HL-60 (cell line): ENCODE measurements around the gene NTN1.

ENCODE experiments used
- DNase-seq, 2 experiments: peaks; one replicate each; pipeline ENCODE4 v3.0.0-alpha.2; 2010 to 2020; ENCODE audit warnings: low read depth in 1 of 2, low spot score in 1 of 2
- H3K27ac ChIP-seq: fragments of 250-450 bp; sonication (Bioruptor Pico); replicated peaks from 2 replicates; pipeline ENCODE4 v1.5.1; 2020; ENCODE audit warnings: mild to moderate bottlenecking, moderate library complexity
- H3K27me3 ChIP-seq: fragments of 250-450 bp; sonication (Bioruptor Pico); 2 replicates; pipeline ENCODE4 v1.5.1; 2021; ENCODE audit warnings: mild to moderate bottlenecking, moderate library complexity; ENCODE audit not compliant: insufficient read depth, poor library complexity, severe bottlenecking
- H3K4me3 ChIP-seq: replicated peaks from 2 replicates; pipeline ENCODE4 v1.5.1; 2011; ENCODE audit warnings: mild to moderate bottlenecking, control low read depth, low read length; ENCODE audit not compliant: insufficient read depth
- GABPA ChIP-seq: IDR thresholded peaks from 2 replicates; pipeline ENCODE4 v1.6.1; 2012; ENCODE audit warnings: low read depth
- POLR2AphosphoS5 ChIP-seq: IDR thresholded peaks from 2 replicates; pipeline ENCODE4 v1.6.1; 2012; ENCODE audit warnings: low read depth
- SPI1 ChIP-seq: IDR thresholded peaks from 2 replicates; pipeline ENCODE4 v1.6.1; 2012; ENCODE audit warnings: low read depth, mild to moderate bottlenecking, borderline replicate concordance
- TF ChIP-seq, protein P1 (sequence below): IDR thresholded peaks from 2 replicates; pipeline ENCODE4 v1.6.1; 2012; ENCODE audit warnings: low read depth; ENCODE audit not compliant: insufficient replicate concordance
- TF ChIP-seq, protein P2 (sequence below): IDR thresholded peaks from one replicate; pipeline ENCODE4 v1.5.1; 2011; ENCODE audit warnings: low read length, control low read depth, inconsistent platforms; ENCODE audit not compliant: insufficient read depth

NTN1 gene

DNA sequence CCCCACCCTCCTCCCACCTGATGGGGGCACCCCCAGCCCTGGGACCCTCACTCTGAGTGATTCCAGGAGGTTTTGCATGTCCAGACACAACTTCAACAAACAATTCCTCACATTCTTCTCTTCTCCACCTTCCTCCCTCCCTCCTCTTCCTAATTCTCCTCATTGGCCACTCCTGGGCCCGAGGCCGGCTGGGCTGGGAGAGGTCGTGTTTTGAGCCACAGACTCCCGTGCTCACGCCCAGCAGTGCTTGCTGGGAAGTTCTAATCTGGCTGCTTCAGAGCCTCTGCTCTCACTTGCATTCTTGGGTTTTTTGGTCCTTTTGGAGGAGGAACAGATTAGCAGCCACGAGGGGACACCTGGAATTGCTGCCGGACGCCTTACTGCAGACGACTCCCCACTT, 157.0 kb downstream of the NTN1 start:
- no peak for DNase-seq
- TF ChIP-seq GABPA (no peak), SPI1 (no peak), POLR2AphosphoS5 (no peak)
- TF ChIP-seq, protein P1, sequence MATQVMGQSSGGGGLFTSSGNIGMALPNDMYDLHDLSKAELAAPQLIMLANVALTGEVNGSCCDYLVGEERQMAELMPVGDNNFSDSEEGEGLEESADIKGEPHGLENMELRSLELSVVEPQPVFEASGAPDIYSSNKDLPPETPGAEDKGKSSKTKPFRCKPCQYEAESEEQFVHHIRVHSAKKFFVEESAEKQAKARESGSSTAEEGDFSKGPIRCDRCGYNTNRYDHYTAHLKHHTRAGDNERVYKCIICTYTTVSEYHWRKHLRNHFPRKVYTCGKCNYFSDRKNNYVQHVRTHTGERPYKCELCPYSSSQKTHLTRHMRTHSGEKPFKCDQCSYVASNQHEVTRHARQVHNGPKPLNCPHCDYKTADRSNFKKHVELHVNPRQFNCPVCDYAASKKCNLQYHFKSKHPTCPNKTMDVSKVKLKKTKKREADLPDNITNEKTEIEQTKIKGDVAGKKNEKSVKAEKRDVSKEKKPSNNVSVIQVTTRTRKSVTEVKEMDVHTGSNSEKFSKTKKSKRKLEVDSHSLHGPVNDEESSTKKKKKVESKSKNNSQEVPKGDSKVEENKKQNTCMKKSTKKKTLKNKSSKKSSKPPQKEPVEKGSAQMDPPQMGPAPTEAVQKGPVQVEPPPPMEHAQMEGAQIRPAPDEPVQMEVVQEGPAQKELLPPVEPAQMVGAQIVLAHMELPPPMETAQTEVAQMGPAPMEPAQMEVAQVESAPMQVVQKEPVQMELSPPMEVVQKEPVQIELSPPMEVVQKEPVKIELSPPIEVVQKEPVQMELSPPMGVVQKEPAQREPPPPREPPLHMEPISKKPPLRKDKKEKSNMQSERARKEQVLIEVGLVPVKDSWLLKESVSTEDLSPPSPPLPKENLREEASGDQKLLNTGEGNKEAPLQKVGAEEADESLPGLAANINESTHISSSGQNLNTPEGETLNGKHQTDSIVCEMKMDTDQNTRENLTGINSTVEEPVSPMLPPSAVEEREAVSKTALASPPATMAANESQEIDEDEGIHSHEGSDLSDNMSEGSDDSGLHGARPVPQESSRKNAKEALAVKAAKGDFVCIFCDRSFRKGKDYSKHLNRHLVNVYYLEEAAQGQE: no peak
- TF ChIP-seq, protein P2, sequence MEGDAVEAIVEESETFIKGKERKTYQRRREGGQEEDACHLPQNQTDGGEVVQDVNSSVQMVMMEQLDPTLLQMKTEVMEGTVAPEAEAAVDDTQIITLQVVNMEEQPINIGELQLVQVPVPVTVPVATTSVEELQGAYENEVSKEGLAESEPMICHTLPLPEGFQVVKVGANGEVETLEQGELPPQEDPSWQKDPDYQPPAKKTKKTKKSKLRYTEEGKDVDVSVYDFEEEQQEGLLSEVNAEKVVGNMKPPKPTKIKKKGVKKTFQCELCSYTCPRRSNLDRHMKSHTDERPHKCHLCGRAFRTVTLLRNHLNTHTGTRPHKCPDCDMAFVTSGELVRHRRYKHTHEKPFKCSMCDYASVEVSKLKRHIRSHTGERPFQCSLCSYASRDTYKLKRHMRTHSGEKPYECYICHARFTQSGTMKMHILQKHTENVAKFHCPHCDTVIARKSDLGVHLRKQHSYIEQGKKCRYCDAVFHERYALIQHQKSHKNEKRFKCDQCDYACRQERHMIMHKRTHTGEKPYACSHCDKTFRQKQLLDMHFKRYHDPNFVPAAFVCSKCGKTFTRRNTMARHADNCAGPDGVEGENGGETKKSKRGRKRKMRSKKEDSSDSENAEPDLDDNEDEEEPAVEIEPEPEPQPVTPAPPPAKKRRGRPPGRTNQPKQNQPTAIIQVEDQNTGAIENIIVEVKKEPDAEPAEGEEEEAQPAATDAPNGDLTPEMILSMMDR: no peak
- H3K27ac ChIP-seq: no peak overlapping the region
- H3K27me3 ChIP-seq: no peaks in the 10 kb centered on the region
- H3K4me3 ChIP-seq: no peak overlapping the region

DNA sequence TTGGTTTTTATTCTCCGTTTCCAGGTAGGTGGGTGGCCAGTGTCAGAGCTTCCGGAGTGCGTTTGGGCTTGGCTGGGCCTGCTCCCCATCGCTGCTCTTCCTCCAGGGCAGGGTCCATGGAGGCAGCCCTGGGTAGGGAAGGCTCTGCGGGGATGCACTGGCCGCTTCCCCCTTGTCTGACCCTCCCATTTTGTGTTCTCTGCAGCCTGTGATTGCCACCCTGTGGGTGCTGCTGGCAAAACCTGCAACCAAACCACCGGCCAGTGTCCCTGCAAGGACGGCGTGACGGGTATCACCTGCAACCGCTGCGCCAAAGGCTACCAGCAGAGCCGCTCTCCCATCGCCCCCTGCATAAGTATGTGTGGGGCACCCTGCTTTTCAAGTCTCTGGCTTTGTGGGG, 158.3 kb downstream of the NTN1 start:
- H3K27me3 ChIP-seq: no peaks in the 10 kb centered on the region

DNA sequence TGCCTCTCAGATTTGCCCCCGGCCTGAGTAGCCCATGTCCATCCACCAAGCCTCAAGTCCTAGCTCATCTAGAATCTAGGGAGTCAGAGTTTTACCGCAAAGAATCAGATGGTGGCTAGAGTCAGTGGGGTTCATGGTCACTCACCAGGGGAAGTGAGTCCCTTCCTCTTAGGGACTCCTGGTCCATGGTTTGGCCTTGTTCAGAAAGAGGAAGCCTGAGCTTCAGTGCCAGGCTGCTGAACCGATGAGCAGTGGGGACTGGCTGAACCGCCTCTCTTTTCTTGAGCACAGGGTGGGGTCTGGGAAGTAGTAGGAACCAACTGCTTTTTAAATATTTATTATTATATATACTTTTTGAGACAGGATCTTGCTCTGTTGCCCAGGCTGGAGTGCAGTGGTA, 160.3 kb downstream of the NTN1 start:
- TF ChIP-seq POLR2AphosphoS5 (no peak), SPI1 (peak; percentile 58)
- Histone ChIP-seq H3K27ac (no peak overlapping the region), H3K27me3 (no peaks in the 10 kb centered on the region), H3K4me3 (no peak overlapping the region)
- peak in 1 of 2 experiments; percentile 8 for DNase-seq

More for the DNA sequence above, 158.3 kb downstream of the NTN1 start:
- DNase-seq: no peak
- H3K4me3 ChIP-seq: no peak overlapping the region
- H3K27ac ChIP-seq: no peak overlapping the region
- TF ChIP-seq POLR2AphosphoS5 (no peak), GABPA (no peak), SPI1 (no peak)
- TF ChIP-seq, protein P2: no peak
- TF ChIP-seq, protein P1: no peak

DNA sequence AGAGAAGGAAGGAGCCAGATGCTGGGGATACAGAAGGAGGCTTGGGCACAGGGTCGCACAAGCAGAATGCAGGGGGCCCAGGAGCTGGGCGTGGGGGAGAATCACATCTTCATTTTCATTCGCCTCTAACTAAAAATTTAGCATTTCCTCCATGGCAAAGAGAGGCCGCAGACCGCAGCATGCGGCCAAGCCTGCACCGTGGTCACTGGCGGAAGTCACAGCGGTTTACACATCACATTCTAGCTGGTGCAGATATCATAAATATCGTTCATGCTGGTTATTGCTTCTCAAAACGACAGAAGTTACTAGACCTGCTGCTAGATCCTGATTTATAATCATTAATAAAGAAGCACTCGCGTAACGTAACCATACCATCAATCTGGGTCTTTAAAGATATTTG, 162.0 kb downstream of the NTN1 start:
- TF ChIP-seq, protein P1: no peak
- TF ChIP-seq, protein P2: no peak
- TF ChIP-seq POLR2AphosphoS5: no peak
- no peak for TF ChIP-seq GABPA
- no peak for TF ChIP-seq SPI1
- Histone ChIP-seq H3K4me3 (no peak overlapping the region), H3K27me3 (no peaks in the 10 kb centered on the region), H3K27ac (no peak overlapping the region)
- DNase-seq: peak in 1 of 2 experiments; percentile 13
